NCI-H82 treated with DMSO at 0.1 percent for 48 hours (cell line): Measurements from ENCODE around the gene ZSWIM6.

Source experiments
- DNase-seq: peaks from one replicate; lab custom pipeline; 2025; ENCODE audit not compliant: unreplicated experiment; lab: John Stamatoyannopoulos, UW

The ZSWIM6 gene

GRCh38 chr5:61306531-61307131, 25.4 kb upstream of the ZSWIM6 start:
- no peak for DNase-seq

GRCh38 chr5:61307191-61307590, 24.9 kb upstream of the ZSWIM6 start:
- DNase-seq = no peak

- DNase-seq = no peak
Observed at GRCh38 chr5:61307611-61308010, 24.4 kb upstream of the ZSWIM6 start.

GRCh38 chr5:61308712-61309111, 23.3 kb upstream of the ZSWIM6 start:
- DNase-seq = no peak

- no peak for DNase-seq
Observed at GRCh38 chr5:61309115-61309514, 22.9 kb upstream of the ZSWIM6 start.

- no peak for DNase-seq
Observed at GRCh38 chr5:61311056-61311610, 20.9 kb upstream of the ZSWIM6 start.

GRCh38 chr5:61311836-61312808, 19.9 kb upstream of the ZSWIM6 start:
- DNase-seq = no peak

GRCh38 chr5:61313960-61314681, 17.9 kb upstream of the ZSWIM6 start:
- DNase-seq = no peak

- no peak for DNase-seq
Observed at GRCh38 chr5:61318376-61318775, 13.7 kb upstream of the ZSWIM6 start.

- DNase-seq = peak; percentile 79
Observed at GRCh38 chr5:61319388-61320146, 12.5 kb upstream of the ZSWIM6 start.

GRCh38 chr5:61320860-61321259, 11.2 kb upstream of the ZSWIM6 start:
- no peak for DNase-seq

- DNase-seq = no peak
Observed at GRCh38 chr5:61321669-61322068, 10.4 kb upstream of the ZSWIM6 start.

- no peak for DNase-seq
Observed at GRCh38 chr5:61322738-61323725, 9.0 kb upstream of the ZSWIM6 start.

GRCh38 chr5:61327760-61328753, 4.0 kb upstream of the ZSWIM6 start:
- no peak for DNase-seq

- DNase-seq = no peak
Observed at GRCh38 chr5:61328791-61329549, 3.1 kb upstream of the ZSWIM6 start.

- DNase-seq = no peak
Observed at GRCh38 chr5:61329550-61330128, 2.4 kb upstream of the ZSWIM6 start.

GRCh38 chr5:61330341-61330844, 1.7 kb upstream of the ZSWIM6 start:
- no peak for DNase-seq
